ENCODE measurements around the gene OR13C4. TPM values are rescaled to one million over a fixed set of nuclear protein-coding genes. Genes with fewer than 3 reads are reported as not detected.

Gene OR13C4
- polyA plus RNA-seq, 1 donor from 2014 or later: not detected

DNA sequence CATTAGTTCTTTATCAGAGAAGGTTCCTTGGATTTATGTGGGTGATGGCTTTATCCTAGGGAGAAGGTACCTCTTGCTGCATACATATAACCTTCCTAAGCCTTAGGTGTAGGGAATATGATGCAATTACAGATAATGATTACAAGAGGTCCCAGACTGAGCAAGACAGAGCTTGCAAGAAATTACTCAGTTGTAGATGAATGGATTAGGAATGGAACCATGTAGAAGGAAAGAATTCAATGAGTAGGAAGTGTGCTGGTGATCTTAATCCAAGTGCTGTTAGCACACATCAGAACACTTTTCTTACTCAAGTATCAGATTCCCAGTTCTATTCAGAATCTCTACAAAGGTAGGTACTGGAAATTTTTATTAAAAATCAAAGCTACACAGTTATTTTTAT lies 20.4 kb downstream of the OR13C4 start:
- no peaks in the 10 kb centered on the region for H3K36me3 ChIP-seq (ENCODE audit: insufficient read depth, low read length)
- H2AFZ ChIP-seq (ENCODE audit: low read depth, low read length): no peak overlapping the region
- H3K27ac ChIP-seq (ENCODE audit: low read length): no peak overlapping the region
- no peaks in the 10 kb centered on the region for H3K9me2 ChIP-seq (ENCODE audit: insufficient read depth, low read length)
- no peaks in the 10 kb centered on the region for H3K27me3 ChIP-seq (ENCODE audit: insufficient read depth, low read depth, low read length)
- no peak overlapping the region for H3K9ac ChIP-seq (ENCODE audit: low read length)
- no peak overlapping the region for H3K4me2 ChIP-seq (ENCODE audit: low read length)
- no peaks in the 10 kb centered on the region for H4K20me1 ChIP-seq (ENCODE audit: insufficient read depth)
- H3K79me2 ChIP-seq (replicated peaks; ENCODE audit: insufficient read depth, low read length): no peaks in the 10 kb centered on the region
- no peaks in the 10 kb centered on the region for H3F3A ChIP-seq (ENCODE audit: insufficient read depth, low read length, poor library complexity, severe bottlenecking)
- TF ChIP-seq EP300 (conservative IDR thresholded peaks at IDR 0.05; ENCODE audit: poor library complexity, severe bottlenecking): no peak
- H3K9me3 ChIP-seq (ENCODE audit: low read length): no peaks in the 10 kb centered on the region
- H3K4me3 ChIP-seq (ENCODE audit: low read length): no peak overlapping the region

DNA sequence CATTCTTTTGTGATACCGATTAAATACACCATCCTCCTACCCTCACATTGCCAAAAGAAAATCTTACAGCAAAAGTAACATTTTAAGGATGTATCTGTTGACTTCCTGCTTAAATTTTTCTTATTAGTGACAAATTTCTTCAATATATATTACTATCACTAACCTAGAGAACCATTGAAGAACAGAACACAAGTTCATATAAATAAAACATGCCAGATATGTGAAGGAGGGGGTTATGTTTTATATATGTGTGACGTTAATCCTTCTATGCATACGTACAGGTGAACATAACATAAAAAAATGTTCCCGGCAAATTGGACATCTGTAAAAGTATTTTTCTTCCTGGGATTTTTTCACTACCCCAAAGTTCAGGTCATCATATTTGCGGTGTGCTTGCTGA lies 23.0 kb downstream of the OR13C4 start, which contains the start of gene OR13F1:
Gene OR13F1, plus strand, starts transcription at position 301 of the 400 bp plus-strand sequence. Its CDS starts 0 bp downstream, at position 301.
- H3K79me2 ChIP-seq (replicated peaks; ENCODE audit: insufficient read depth, low read length): no peaks in the 10 kb centered on the region
- H3K9ac ChIP-seq (ENCODE audit: low read length): no peak within 1 kb of the TSS
- H3K4me2 ChIP-seq (ENCODE audit: low read length): no peak within 1 kb of the TSS
- TF ChIP-seq EZH2 (IDR thresholded peaks at IDR 0.05; ENCODE audit: borderline replicate concordance, insufficient read depth, low read length, poor library complexity, severe bottlenecking): no peak
- TF ChIP-seq, protein P1, sequence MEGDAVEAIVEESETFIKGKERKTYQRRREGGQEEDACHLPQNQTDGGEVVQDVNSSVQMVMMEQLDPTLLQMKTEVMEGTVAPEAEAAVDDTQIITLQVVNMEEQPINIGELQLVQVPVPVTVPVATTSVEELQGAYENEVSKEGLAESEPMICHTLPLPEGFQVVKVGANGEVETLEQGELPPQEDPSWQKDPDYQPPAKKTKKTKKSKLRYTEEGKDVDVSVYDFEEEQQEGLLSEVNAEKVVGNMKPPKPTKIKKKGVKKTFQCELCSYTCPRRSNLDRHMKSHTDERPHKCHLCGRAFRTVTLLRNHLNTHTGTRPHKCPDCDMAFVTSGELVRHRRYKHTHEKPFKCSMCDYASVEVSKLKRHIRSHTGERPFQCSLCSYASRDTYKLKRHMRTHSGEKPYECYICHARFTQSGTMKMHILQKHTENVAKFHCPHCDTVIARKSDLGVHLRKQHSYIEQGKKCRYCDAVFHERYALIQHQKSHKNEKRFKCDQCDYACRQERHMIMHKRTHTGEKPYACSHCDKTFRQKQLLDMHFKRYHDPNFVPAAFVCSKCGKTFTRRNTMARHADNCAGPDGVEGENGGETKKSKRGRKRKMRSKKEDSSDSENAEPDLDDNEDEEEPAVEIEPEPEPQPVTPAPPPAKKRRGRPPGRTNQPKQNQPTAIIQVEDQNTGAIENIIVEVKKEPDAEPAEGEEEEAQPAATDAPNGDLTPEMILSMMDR (IDR thresholded peaks at IDR 0.05; ENCODE audit: poor library complexity, severe bottlenecking): no peak
- TF ChIP-seq, protein P2, sequence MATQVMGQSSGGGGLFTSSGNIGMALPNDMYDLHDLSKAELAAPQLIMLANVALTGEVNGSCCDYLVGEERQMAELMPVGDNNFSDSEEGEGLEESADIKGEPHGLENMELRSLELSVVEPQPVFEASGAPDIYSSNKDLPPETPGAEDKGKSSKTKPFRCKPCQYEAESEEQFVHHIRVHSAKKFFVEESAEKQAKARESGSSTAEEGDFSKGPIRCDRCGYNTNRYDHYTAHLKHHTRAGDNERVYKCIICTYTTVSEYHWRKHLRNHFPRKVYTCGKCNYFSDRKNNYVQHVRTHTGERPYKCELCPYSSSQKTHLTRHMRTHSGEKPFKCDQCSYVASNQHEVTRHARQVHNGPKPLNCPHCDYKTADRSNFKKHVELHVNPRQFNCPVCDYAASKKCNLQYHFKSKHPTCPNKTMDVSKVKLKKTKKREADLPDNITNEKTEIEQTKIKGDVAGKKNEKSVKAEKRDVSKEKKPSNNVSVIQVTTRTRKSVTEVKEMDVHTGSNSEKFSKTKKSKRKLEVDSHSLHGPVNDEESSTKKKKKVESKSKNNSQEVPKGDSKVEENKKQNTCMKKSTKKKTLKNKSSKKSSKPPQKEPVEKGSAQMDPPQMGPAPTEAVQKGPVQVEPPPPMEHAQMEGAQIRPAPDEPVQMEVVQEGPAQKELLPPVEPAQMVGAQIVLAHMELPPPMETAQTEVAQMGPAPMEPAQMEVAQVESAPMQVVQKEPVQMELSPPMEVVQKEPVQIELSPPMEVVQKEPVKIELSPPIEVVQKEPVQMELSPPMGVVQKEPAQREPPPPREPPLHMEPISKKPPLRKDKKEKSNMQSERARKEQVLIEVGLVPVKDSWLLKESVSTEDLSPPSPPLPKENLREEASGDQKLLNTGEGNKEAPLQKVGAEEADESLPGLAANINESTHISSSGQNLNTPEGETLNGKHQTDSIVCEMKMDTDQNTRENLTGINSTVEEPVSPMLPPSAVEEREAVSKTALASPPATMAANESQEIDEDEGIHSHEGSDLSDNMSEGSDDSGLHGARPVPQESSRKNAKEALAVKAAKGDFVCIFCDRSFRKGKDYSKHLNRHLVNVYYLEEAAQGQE (IDR thresholded peaks at IDR 0.05; ENCODE audit: borderline replicate concordance): no peak
- TF ChIP-seq MXI1 (conservative IDR thresholded peaks at IDR 0.05; ENCODE audit: poor library complexity, severe bottlenecking): no peak
- no peak for TF ChIP-seq SMC3 (conservative IDR thresholded peaks at IDR 0.05; ENCODE audit: poor library complexity)
- no peak for TF ChIP-seq EP300 (conservative IDR thresholded peaks at IDR 0.05; ENCODE audit: poor library complexity, severe bottlenecking)
- no peak for TF ChIP-seq RAD21 (conservative IDR thresholded peaks at IDR 0.05)
- no peak for TF ChIP-seq POLR2AphosphoS5 (IDR thresholded peaks at IDR 0.05)
- TF ChIP-seq TAF1 (IDR thresholded peaks at IDR 0.05; ENCODE audit: low read depth): no peak
- H3F3A ChIP-seq (ENCODE audit: insufficient read depth, low read length, poor library complexity, severe bottlenecking): no peaks in the 10 kb centered on the region
- no peaks in the 10 kb centered on the region for H4K20me1 ChIP-seq (ENCODE audit: insufficient read depth)
- no peak within 1 kb of the TSS for H2AFZ ChIP-seq (ENCODE audit: low read depth, low read length)
- H3K36me3 ChIP-seq (ENCODE audit: insufficient read depth, low read length): no peaks in the 10 kb centered on the region
- H3K27me3 ChIP-seq (ENCODE audit: insufficient read depth, low read depth, low read length): no peaks in the 10 kb centered on the region
- H3K4me3 ChIP-seq (ENCODE audit: low read length): no peak within 1 kb of the TSS
- H3K9me3 ChIP-seq (ENCODE audit: low read length): no peaks in the 10 kb centered on the region
- H3K27ac ChIP-seq (ENCODE audit: low read length): no peak within 1 kb of the TSS
- no peaks in the 10 kb centered on the region for H3K9me2 ChIP-seq (ENCODE audit: insufficient read depth, low read length)

DNA sequence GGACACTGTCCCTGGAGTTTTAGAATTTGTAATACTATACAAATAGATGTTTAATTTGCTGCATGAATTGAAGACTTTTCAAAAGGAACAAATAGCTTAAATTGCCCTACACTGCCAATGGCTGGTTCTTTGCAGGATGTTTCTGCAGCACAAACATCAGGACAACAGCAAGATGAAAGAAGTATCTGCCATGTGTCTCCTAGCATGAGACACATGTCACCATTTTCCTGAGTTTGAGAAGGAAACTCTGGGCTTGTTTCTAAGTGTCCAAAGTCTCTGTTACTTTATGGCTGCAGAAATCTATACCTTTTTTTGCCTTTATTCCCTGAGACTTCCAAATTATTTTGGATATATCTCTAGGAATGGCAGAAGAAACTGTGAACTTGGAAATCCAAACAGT lies 23.6 kb downstream of the OR13C4 start:
- H2AFZ ChIP-seq (ENCODE audit: low read depth, low read length): no peak overlapping the region

More for the DNA sequence above, 23.6 kb downstream of the OR13C4 start:
- no peaks in the 10 kb centered on the region for H3K36me3 ChIP-seq (ENCODE audit: insufficient read depth, low read length)
- no peak overlapping the region for H3K4me3 ChIP-seq (ENCODE audit: low read length)
- TF ChIP-seq SMC3 (conservative IDR thresholded peaks at IDR 0.05; ENCODE audit: poor library complexity) (no peak), POLR2AphosphoS5 (IDR thresholded peaks at IDR 0.05) (no peak), EP300 (conservative IDR thresholded peaks at IDR 0.05; ENCODE audit: poor library complexity, severe bottlenecking) (no peak)
- H3F3A ChIP-seq (ENCODE audit: insufficient read depth, low read length, poor library complexity, severe bottlenecking): no peaks in the 10 kb centered on the region
- no peaks in the 10 kb centered on the region for H4K20me1 ChIP-seq (ENCODE audit: insufficient read depth)
- H3K79me2 ChIP-seq (replicated peaks; ENCODE audit: insufficient read depth, low read length): no peaks in the 10 kb centered on the region
- H3K4me2 ChIP-seq (ENCODE audit: low read length): no peak overlapping the region
- no peak overlapping the region for H3K27ac ChIP-seq (ENCODE audit: low read length)
- H3K9me3 ChIP-seq (ENCODE audit: low read length): no peaks in the 10 kb centered on the region
- no peaks in the 10 kb centered on the region for H3K9me2 ChIP-seq (ENCODE audit: insufficient read depth, low read length)
- H3K27me3 ChIP-seq (ENCODE audit: insufficient read depth, low read depth, low read length): no peaks in the 10 kb centered on the region
- H3K9ac ChIP-seq (ENCODE audit: low read length): no peak overlapping the region
